MCF 10A (cell line): ENCODE results near the gene TRAPPC12. TPM values are rescaled to one million over a fixed set of nuclear protein-coding genes. Genes with fewer than 3 reads are reported as not detected.

Experiments
- BruUV-seq: library from RNA; stranded (reverse); fragments of 400-500 nt; replicated peaks from 2 replicates; lab custom pipeline; 2021; lab: Mats Ljungman, UMichigan
- CTCF ChIA-PET: fragments of 300-600 bp; sonication (Branson Sonifier 250); formaldehyde crosslinking; extraction: SDS; loops from one replicate; lab custom pipeline; 2021; ENCODE audit warnings: antibody characterized with exemption, inconsistent platforms; lab: Yijun Ruan, JAX
- POLR2A ChIA-PET: fragments of 300-600, 350-650 bp; sonication (Branson Sonifier 250); formaldehyde crosslinking; extraction: SDS; loops from one replicate; lab custom pipeline; 2020; ENCODE audit warnings: antibody characterized with exemption, inconsistent platforms; lab: Yijun Ruan, JAX
- DNase-seq: peaks from one replicate; pipeline ENCODE4 v3.0.0-alpha.2; 2018; ENCODE audit not compliant: unreplicated experiment
- H3K27ac Mint-ChIP-seq: one replicate; pipeline ENCODE4 v1.8.0; 2022; ENCODE audit warnings: mild to moderate bottlenecking, low read depth, mixed read lengths; ENCODE audit not compliant: unreplicated experiment
- H3K27me3 Mint-ChIP-seq: one replicate; pipeline ENCODE4 v1.8.0; 2022; ENCODE audit warnings: mixed read lengths; ENCODE audit not compliant: insufficient read depth, unreplicated experiment
- H3K36me3 Mint-ChIP-seq: one replicate; pipeline ENCODE4 v1.8.0; 2022; ENCODE audit warnings: mild to moderate bottlenecking, moderate library complexity, mixed read lengths; ENCODE audit not compliant: insufficient read depth, unreplicated experiment
- H3K4me1 Mint-ChIP-seq: one replicate; pipeline ENCODE4 v1.8.0; 2022; ENCODE audit warnings: mixed read lengths; ENCODE audit not compliant: insufficient read depth, unreplicated experiment
- H3K4me3 Mint-ChIP-seq: one replicate; pipeline ENCODE4 v1.8.0; 2022; ENCODE audit warnings: mild to moderate bottlenecking, moderate library complexity, mixed read lengths; ENCODE audit not compliant: unreplicated experiment
- H3K9me3 Mint-ChIP-seq: one replicate; pipeline ENCODE4 v1.8.0; 2022; ENCODE audit warnings: mixed read lengths; ENCODE audit not compliant: unreplicated experiment
- CTCF ChIP-seq: fragments of 200-600 bp; IDR thresholded peaks from one replicate; pipeline ENCODE4 v1.8.0; 2022; ENCODE audit warnings: antibody characterized with exemption, mild to moderate bottlenecking; ENCODE audit not compliant: unreplicated experiment
- intact Hi-C: fragments of 100-400 bp; cut with micrococcal nuclease; formaldehyde crosslinking; loops from 2 replicates; pipeline ENCODE4 v1.14.1; 2022
- total RNA-seq: library from RNA; stranded (reverse); gene quantifications from 2 replicates; pipeline ENCODE4 v1.2.3, GENCODE V29; 2022

TRAPPC12 gene
- total RNA-seq, 1 experiment from 2014 or later: 84.4 TPM

GRCh38 chr2:3500326-3500899 lies 120.9 kb downstream of the TRAPPC12 start:
- TF ChIP-seq CTCF: no peak
- H3K4me3 Mint-ChIP-seq: no peak overlapping the region
- H3K4me1 Mint-ChIP-seq: no peaks in the 10 kb centered on the region
- BruUV-seq: no TSS peak
- peaks cover 87% of the 10 kb centered on the region for H3K36me3 Mint-ChIP-seq
- no peaks in the 10 kb centered on the region for H3K9me3 Mint-ChIP-seq
- H3K27ac Mint-ChIP-seq: no peak overlapping the region
- intact Hi-C loops: no loop called here
- POLR2A ChIA-PET: no interaction called here
- no peak for DNase-seq
- CTCF ChIA-PET: no interaction called here
- H3K27me3 Mint-ChIP-seq: no peaks in the 10 kb centered on the region

GRCh38 chr2:3503046-3503445 lies 123.6 kb downstream of the TRAPPC12 start:
- Mint-ChIP-seq H3K36me3 (peaks cover 93% of the 10 kb centered on the region), H3K27me3 (no peaks in the 10 kb centered on the region), H3K27ac (no peak overlapping the region), H3K9me3 (no peaks in the 10 kb centered on the region), H3K4me1 (no peaks in the 10 kb centered on the region), H3K4me3 (no peak overlapping the region)
- DNase-seq: no peak
- CTCF ChIA-PET: no interaction called here
- intact Hi-C loops: no loop called here
- POLR2A ChIA-PET: no interaction called here
- BruUV-seq: no TSS peak
- no peak for TF ChIP-seq CTCF

GRCh38 chr2:3503483-3503882 lies 124.0 kb downstream of the TRAPPC12 start:
- no peak overlapping the region for H3K4me3 Mint-ChIP-seq
- BruUV-seq: no TSS peak
- no peak for DNase-seq
- no peaks in the 10 kb centered on the region for H3K4me1 Mint-ChIP-seq
- ChIA-PET CTCF (no interaction called here), POLR2A (interaction anchor here (1.4 kb wide), 1 partner anchor 8 kb away, joined by 3 read pairs; no protein-coding TSS in a partner anchor)
- intact Hi-C loops: no loop called here
- no peak for TF ChIP-seq CTCF
- H3K27me3 Mint-ChIP-seq: no peaks in the 10 kb centered on the region
- peaks cover 93% of the 10 kb centered on the region for H3K36me3 Mint-ChIP-seq
- H3K9me3 Mint-ChIP-seq: no peaks in the 10 kb centered on the region
- H3K27ac Mint-ChIP-seq: no peak overlapping the region

GRCh38 chr2:3504741-3505140 lies 125.2 kb downstream of the TRAPPC12 start:
- intact Hi-C loops: no loop called here
- no peak for DNase-seq
- no peaks in the 10 kb centered on the region for H3K4me1 Mint-ChIP-seq
- H3K27me3 Mint-ChIP-seq: no peaks in the 10 kb centered on the region
- no TSS peak for BruUV-seq
- TF ChIP-seq CTCF: no peak
- CTCF ChIA-PET: interaction anchor here (1.0 to 1.2 kb wide), 2 partner anchors 24 to 30 kb away, joined by 3 to 5 read pairs; no protein-coding TSS in a partner anchor
- H3K36me3 Mint-ChIP-seq: peaks cover 93% of the 10 kb centered on the region
- H3K4me3 Mint-ChIP-seq: no peak overlapping the region
- POLR2A ChIA-PET: interaction anchor here (1.4 kb wide), 1 partner anchor 9 kb away, joined by 3 read pairs; no protein-coding TSS in a partner anchor
- H3K9me3 Mint-ChIP-seq: no peaks in the 10 kb centered on the region
- peak overlapping the region; percentile 47 for H3K27ac Mint-ChIP-seq
